ENCODE data around the gene EVA1C. TPM values are rescaled to one million over a fixed set of nuclear protein-coding genes. Genes with fewer than 3 reads are reported as not detected.
"Not testable (repeated sequence)": the region's sequence is repeated elsewhere in the genome, so short reads cannot be mapped to it uniquely, and the experiment has no call there.

EVA1C gene
- total RNA-seq, 3 donors from 2014 or later = 30.2 to 69.8 (median 58.5) TPM

DNA sequence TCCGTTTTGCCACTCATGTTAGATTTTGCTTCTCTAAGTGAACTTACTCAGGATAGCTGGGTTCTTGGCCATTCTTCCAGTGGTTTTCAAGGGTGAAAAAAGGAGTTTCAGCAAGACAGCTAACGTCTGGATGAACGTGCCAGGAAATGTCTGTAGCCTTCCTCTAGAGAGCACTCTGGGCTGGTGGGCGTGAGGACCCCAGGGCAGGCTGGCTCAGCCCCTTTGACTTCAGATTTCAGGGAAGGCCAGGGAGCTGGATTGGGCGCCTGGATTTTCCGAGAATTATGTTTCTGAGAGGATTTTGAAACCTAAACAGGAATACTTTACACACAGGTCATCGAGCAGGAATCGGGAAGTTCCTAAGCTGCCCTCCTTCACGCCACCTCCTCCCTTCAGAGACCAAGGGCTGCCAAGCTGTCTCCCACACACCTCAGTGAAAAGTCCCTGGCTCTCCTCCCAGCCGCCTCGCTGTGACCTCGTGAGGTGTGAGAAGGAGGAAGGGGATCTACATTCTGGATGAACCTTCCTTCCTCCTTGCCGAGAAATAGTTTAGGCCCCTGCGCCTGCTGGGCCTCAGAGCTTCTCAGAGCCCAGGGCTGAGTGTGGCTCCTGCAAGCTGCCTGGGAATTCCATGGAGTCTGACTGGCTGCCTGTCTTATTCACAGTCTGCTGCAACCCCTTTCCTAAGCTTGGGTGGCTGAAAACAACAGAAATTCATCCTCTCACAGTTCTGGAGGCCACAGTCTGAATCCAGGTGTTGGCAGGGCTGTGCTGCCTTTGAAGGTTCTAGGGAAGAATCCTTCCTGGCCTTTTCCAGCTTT lies 38.6 kb downstream of the EVA1C start:
- Histone ChIP-seq H3K4me3 (peak overlapping the region in 1 of 3 donors; percentile 20), H3K4me1 (peaks cover 16 to 19% of the 10 kb centered on the region in 2 donors), H3K27ac (peak overlapping the region; percentile 92 to 99)
- DNase-seq (ENCODE audit: low spot score in 2 of 2) = peak; percentile 77 to 90
- H3K36me3 ChIP-seq; H3K27me3 ChIP-seq; intact Hi-C loops (cut with DNase I; ENCODE audit: low total_unique reads); H3K9me3 ChIP-seq: not testable (repeated sequence)
- peak; percentile 17 to 51 (median 43) for TF ChIP-seq POLR2AphosphoS5 (IDR thresholded peaks at IDR 0.05)

DNA sequence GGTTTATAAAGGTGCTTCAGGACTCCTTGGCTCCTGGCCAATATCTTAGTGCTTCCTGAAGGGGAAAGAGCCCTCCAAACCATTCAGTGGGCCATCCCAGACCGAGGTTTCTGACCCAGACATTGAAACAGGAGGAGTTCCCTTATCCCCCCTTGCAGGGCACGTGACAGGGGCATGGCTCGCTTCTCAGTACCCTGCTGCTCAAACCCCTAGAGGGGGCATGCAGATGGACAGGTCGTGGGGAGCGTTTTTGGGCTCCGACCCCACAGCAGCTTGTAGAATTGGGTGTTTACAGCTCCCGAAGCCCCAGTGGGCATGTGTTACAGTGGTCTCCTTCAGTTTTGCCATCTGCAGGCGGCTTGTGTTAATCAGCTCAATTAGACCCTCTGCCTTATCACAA lies 39.7 kb downstream of the EVA1C start:
- H3K27me3 ChIP-seq; H3K9me3 ChIP-seq; H3K4me3 ChIP-seq; intact Hi-C loops (cut with DNase I; ENCODE audit: low total_unique reads); DNase-seq (ENCODE audit: low spot score in 2 of 2); H3K36me3 ChIP-seq: not testable (repeated sequence)
- Histone ChIP-seq H3K27ac (peak overlapping the region; percentile 92 to 99), H3K4me1 (peaks cover 24 to 28% of the 10 kb centered on the region in 2 donors)

DNA sequence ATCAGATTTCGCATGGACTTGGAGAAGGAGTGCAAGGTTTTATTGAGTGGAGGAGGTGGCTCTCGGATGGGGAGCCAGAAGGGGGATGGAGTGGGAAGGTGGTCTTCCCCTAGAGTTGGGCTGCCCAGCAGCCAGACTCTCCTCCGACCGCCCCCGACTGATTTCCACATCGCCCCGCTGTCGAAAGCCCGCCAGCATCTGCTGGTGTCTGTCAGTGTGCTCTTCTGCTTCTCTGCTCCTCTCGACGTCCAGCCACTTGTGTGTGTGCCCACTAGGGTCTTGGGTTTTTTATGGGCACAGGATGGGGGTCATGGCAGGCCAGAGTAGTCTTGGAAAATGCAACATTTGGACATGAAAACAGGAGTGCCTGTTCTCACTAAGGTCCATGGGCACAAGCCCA lies 40.1 kb downstream of the EVA1C start:
- intact Hi-C loops (cut with DNase I; ENCODE audit: low total_unique reads) = no loop called here
- Histone ChIP-seq H3K4me1 (peaks cover 28 to 32% of the 10 kb centered on the region in 2 donors), H3K36me3 (no peaks in the 10 kb centered on the region), H3K27me3 (no peaks in the 10 kb centered on the region), H3K27ac (peak overlapping the region; percentile 92 to 99), H3K9me3 (no peaks in the 10 kb centered on the region), H3K4me3 (no peak overlapping the region)
- DNase-seq (ENCODE audit: low spot score in 2 of 2) = no peak
- no peak for TF ChIP-seq POLR2AphosphoS5 (IDR thresholded peaks at IDR 0.05)
- TF ChIP-seq POLR2A (IDR thresholded peaks at IDR 0.05) = no peak
- TF ChIP-seq, protein P1, sequence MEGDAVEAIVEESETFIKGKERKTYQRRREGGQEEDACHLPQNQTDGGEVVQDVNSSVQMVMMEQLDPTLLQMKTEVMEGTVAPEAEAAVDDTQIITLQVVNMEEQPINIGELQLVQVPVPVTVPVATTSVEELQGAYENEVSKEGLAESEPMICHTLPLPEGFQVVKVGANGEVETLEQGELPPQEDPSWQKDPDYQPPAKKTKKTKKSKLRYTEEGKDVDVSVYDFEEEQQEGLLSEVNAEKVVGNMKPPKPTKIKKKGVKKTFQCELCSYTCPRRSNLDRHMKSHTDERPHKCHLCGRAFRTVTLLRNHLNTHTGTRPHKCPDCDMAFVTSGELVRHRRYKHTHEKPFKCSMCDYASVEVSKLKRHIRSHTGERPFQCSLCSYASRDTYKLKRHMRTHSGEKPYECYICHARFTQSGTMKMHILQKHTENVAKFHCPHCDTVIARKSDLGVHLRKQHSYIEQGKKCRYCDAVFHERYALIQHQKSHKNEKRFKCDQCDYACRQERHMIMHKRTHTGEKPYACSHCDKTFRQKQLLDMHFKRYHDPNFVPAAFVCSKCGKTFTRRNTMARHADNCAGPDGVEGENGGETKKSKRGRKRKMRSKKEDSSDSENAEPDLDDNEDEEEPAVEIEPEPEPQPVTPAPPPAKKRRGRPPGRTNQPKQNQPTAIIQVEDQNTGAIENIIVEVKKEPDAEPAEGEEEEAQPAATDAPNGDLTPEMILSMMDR (IDR thresholded peaks at IDR 0.05) = no peak

DNA sequence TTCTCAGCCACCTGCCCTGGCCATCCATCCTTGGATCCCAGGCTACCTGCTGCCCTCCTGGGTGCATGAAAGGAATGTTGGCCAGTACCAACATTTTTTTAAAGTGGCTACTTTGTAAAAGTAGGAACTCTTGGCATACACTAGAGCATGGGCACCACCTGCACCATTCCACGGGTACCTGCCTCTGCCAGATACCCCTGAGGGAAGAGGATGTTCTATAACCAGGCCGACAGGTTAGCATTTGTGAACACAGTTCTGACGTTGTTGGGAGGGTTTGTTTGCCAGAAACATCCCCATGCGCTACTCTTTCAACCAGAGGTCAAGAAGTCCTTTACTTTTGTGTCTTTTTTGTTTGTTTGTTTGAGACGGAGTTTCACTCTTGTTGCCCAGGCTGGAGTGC lies 43.0 kb downstream of the EVA1C start:
- intact Hi-C loops (cut with DNase I; ENCODE audit: low total_unique reads) = no loop called here
- Histone ChIP-seq H3K9me3 (no peaks in the 10 kb centered on the region), H3K27ac (peak overlapping the region; percentile 92), H3K27me3 (no peaks in the 10 kb centered on the region), H3K4me3 (no peak overlapping the region), H3K4me1 (peaks cover 27 to 28% of the 10 kb centered on the region in 2 donors), H3K36me3 (no peaks in the 10 kb centered on the region)
- TF ChIP-seq POLR2AphosphoS5 (IDR thresholded peaks at IDR 0.05) (peak; percentile 63 to 84 (median 83)), POLR2A (IDR thresholded peaks at IDR 0.05) (no peak)
- TF ChIP-seq, protein P1 (IDR thresholded peaks at IDR 0.05) = peak in 1 of 3 donors; percentile 10
- DNase-seq (ENCODE audit: low spot score in 2 of 2) = peak; percentile 85 to 94

DNA sequence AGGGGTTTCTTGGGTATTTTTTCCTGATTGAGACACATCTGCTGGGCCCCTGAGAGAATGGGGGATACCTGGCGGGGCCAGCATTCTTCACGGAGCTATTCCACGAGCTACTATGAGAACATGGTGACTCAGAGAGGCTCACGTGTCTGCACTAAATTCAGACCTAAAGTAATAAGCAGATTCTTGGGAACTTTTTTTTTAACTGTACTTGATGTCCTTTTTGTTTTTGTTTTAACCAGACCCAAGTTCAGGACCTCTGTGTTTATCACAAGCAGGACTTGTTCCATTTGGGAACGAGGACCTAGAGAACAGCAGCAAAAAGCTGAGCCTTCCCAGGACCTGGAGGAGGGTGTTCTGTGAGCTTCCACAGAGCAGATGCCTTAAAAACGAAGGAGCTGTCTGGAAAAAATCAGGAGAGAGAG lies 44.0 kb downstream of the EVA1C start:
- intact Hi-C loops (cut with DNase I; ENCODE audit: low total_unique reads) = no loop called here
- peaks cover 21 to 27% of the 10 kb centered on the region in 2 donors for H3K4me1 ChIP-seq
- peak overlapping the region; percentile 92 for H3K27ac ChIP-seq
- H3K36me3 ChIP-seq = no peaks in the 10 kb centered on the region
- no peaks in the 10 kb centered on the region for H3K27me3 ChIP-seq
- H3K9me3 ChIP-seq = no peaks in the 10 kb centered on the region
- H3K4me3 ChIP-seq = no peak overlapping the region
- DNase-seq (ENCODE audit: low spot score in 2 of 2) = no peak
- TF ChIP-seq POLR2AphosphoS5 (IDR thresholded peaks at IDR 0.05) = peak in 2 of 3 donors; percentile 46 to 77
- TF ChIP-seq, protein P1 (IDR thresholded peaks at IDR 0.05) = no peak

DNA sequence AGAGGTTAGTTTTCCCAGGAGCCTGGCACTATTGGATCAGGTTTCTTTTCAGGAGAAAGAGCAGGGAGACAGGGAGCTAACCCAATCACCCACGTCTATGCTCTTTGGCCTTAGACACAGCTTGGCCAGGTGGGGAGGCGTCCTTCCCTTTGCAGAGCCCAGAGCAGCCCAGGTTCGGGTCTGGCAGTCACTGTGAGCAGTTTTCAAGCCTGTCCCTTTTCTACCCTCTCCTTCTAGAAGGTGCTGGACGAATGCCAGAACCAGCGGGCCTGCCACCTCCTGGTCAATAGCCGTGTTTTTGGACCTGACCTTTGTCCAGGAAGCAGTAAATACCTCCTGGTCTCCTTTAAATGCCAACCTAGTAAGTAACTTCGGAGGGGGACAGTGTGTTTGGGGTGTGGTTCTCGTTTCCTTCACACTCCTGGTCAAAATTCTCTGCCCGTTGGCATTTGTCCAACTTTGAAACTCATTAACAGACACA lies 44.9 kb downstream of the EVA1C start:
- H3K4me1 ChIP-seq = peaks cover 17 to 22% of the 10 kb centered on the region in 2 donors
- no peaks in the 10 kb centered on the region for H3K27me3 ChIP-seq
- peak; percentile 42 to 68 for DNase-seq (ENCODE audit: low spot score in 2 of 2)
- H3K27ac ChIP-seq = peak overlapping the region; percentile 92
- TF ChIP-seq, protein P1 (IDR thresholded peaks at IDR 0.05) = no peak
- TF ChIP-seq POLR2A (IDR thresholded peaks at IDR 0.05) = no peak
- peak in 1 of 3 donors; percentile 68 for TF ChIP-seq POLR2AphosphoS5 (IDR thresholded peaks at IDR 0.05)
- H3K4me3 ChIP-seq = peak overlapping the region in 1 of 3 donors; percentile 20
- intact Hi-C loops (cut with DNase I; ENCODE audit: low total_unique reads) = no loop called here
- H3K36me3 ChIP-seq = no peaks in the 10 kb centered on the region
- H3K9me3 ChIP-seq = no peaks in the 10 kb centered on the region
